Measurements from ENCODE around the gene BTBD1.

Gene BTBD1

DNA sequence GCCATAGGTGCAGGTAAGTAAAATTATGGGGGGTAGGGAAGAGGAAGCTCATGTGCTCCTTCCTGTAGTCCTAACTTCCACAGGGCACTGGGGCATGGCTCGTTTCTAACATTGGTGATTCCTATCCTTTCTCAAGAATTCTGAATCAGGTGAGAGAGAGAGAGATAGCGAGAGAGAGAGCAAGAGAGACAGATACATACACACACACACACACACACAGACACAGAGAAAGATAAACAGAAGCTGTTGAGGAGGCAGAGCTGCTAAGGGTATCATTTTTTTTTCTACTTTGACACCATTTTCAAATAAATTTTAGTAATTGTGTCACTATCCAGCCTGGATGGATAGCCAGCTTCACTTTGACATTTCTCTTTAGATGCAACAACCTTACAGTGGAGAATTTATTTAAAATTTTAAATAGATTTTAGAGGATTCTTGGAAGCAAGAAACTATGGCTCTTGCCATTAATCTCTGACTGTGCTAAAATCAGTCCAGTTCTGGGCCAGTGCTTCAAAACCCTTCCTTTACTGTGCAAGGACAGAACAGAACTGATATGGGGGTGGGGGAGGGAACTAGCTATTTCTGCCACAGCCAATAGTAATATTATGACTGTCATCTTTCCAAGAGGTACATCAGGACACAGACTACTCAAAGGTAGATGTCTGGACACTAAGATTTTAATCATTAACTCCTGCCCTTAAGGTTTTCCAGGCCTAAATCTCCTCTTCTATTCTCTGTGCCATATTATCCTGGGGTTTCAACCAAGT lies 95.7 kb downstream of the BTBD1 start:
- TF ChIP-seq, protein P1, sequence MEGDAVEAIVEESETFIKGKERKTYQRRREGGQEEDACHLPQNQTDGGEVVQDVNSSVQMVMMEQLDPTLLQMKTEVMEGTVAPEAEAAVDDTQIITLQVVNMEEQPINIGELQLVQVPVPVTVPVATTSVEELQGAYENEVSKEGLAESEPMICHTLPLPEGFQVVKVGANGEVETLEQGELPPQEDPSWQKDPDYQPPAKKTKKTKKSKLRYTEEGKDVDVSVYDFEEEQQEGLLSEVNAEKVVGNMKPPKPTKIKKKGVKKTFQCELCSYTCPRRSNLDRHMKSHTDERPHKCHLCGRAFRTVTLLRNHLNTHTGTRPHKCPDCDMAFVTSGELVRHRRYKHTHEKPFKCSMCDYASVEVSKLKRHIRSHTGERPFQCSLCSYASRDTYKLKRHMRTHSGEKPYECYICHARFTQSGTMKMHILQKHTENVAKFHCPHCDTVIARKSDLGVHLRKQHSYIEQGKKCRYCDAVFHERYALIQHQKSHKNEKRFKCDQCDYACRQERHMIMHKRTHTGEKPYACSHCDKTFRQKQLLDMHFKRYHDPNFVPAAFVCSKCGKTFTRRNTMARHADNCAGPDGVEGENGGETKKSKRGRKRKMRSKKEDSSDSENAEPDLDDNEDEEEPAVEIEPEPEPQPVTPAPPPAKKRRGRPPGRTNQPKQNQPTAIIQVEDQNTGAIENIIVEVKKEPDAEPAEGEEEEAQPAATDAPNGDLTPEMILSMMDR (IDR thresholded peaks at IDR 0.05; ENCODE audit: borderline replicate concordance, control extremely low read depth, extremely low read depth, insufficient read depth, missing control alignments), result no peak
- no peak for DNase-seq (ENCODE audit: low spot score)
- in situ Hi-C loops (cut with MboI; ENCODE audit: low sequenced_read_pairs, unreplicated experiment), result no loop called here

DNA sequence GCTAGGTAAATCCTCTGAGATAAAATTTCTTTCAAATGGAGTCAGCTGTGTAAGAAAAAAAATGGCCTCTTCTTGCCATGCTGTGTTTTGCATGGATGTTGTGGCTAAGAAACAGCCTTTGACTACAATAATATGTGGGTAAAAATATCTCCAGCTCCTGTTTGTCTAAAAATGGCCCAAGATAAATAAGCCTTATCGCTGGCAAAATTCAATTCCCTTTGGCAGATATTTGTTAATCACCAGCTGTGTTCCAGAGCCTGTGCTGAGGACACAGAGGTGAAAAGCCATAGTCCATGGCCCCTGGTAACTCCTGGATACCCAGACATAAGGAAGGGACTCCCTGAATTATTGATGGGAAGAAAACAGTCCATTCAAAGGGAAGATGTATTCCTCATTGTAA lies 96.4 kb downstream of the BTBD1 start:
- in situ Hi-C loops (cut with MboI; ENCODE audit: low sequenced_read_pairs, unreplicated experiment), result no loop called here
- DNase-seq (ENCODE audit: low spot score), result no peak
- TF ChIP-seq, protein P1 (IDR thresholded peaks at IDR 0.05; ENCODE audit: borderline replicate concordance, control extremely low read depth, extremely low read depth, insufficient read depth, missing control alignments), result no peak

DNA sequence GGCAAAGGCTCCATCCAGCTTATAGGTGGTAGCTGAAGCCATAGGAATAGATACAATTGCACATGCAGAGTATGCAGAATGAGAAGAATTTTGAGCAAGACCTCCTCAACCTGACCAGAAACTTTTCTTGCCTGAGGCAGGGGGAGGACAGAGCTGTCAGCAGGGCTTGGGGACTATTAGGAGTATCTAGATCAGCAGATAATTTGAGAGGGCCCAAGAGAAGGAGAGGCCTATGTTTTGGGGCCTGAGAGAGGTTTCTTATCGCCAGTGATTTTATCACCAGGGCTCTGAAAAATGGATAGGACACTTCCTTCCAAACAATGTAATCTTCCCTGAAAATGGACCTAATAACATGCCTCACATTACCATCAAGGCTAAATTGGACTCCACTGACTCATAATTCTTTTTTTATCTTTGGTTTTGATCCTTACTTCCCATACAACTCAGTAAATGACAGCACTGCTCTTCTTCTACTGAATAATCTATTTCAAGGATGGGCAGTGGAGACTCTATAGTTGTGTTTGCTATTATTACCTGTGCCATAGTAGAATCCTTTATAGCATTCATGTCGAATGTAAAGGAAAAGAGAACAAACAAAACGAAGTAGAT lies 96.9 kb downstream of the BTBD1 start:
- TF ChIP-seq, protein P1 (IDR thresholded peaks at IDR 0.05; ENCODE audit: borderline replicate concordance, control extremely low read depth, extremely low read depth, insufficient read depth, missing control alignments), result no peak
- in situ Hi-C loops (cut with MboI; ENCODE audit: low sequenced_read_pairs, unreplicated experiment), result no loop called here
- DNase-seq (ENCODE audit: low spot score), result no peak

DNA sequence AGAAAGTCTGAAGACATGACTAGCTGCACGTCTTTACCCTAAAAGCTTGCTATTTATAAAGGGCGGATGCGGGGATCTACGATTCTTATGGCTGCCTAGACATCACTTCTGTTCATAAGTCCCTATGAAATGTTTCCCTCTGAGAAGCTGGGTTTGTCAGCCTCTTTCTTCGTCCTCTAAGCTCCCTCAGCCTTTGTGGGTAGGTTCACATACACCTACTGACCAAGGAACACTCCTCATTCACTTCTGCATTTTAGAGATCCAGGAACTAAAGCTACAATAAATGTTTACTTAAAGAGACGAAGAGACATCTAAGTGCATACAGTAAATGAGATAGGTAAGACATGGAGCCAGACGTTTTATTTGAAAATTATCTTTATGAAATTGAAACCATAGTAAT lies 97.7 kb downstream of the BTBD1 start:
- in situ Hi-C loops (cut with MboI; ENCODE audit: low sequenced_read_pairs, unreplicated experiment), result no loop called here
- no peak for DNase-seq (ENCODE audit: low spot score)
- TF ChIP-seq, protein P1 (IDR thresholded peaks at IDR 0.05; ENCODE audit: borderline replicate concordance, control extremely low read depth, extremely low read depth, insufficient read depth, missing control alignments), result no peak

DNA sequence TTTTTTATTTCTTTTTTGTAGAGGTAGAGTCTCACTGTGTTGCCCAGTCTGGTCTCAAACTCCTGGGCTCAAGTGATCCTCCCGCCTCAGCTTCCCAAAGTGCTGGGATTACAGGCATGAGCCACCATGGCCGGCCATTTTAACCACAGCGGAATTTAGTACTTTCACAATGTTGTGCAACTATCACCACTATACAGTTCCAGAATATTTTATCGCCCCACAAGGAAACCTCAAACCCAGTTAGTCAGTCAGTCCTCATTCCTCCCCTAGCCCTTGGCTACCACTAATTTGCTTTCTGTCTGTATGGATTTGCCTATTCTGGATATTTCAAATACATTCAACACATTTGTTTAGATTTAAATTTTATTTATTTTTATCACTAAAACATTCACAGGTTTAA lies 99.0 kb downstream of the BTBD1 start:
- TF ChIP-seq, protein P1 (IDR thresholded peaks at IDR 0.05; ENCODE audit: borderline replicate concordance, control extremely low read depth, extremely low read depth, insufficient read depth, missing control alignments), result no peak
- no peak for DNase-seq (ENCODE audit: low spot score)
- in situ Hi-C loops (cut with MboI; ENCODE audit: low sequenced_read_pairs, unreplicated experiment), result no loop called here

DNA sequence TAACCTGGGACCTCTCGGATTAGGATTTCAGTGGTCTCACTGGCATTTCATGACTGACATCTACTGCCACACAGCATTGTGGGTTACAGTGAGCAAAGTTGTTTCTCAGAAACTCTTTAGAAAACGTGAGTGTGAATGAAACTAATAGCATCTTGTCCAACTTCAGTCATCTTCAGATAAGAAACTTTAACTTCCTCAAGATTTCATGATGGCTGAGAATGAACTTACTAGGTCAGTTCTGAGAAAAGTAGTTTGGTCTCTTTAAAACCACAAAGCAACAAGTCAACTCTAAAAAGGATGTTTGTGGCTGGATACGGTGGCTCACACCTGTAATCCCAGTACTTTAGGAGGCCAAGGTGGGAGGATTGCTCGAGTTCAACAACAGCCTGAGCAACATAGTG lies 100.4 kb downstream of the BTBD1 start:
- in situ Hi-C loops (cut with MboI; ENCODE audit: low sequenced_read_pairs, unreplicated experiment), result no loop called here
- TF ChIP-seq, protein P1 (IDR thresholded peaks at IDR 0.05; ENCODE audit: borderline replicate concordance, control extremely low read depth, extremely low read depth, insufficient read depth, missing control alignments), result no peak
- no peak for DNase-seq (ENCODE audit: low spot score)

Data from GM13976 (cell line).